Measurements from ENCODE around the gene ART4. TPM values are rescaled to one million over a fixed set of nuclear protein-coding genes. Genes with fewer than 3 reads are reported as not detected.
A peak's percentile ranks its signal among the peaks of the same experiment; 100 is the strongest.

Gene ART4
- total RNA-seq, 2 donors from 2014 or later = 0.68 to 0.82 TPM

DNA sequence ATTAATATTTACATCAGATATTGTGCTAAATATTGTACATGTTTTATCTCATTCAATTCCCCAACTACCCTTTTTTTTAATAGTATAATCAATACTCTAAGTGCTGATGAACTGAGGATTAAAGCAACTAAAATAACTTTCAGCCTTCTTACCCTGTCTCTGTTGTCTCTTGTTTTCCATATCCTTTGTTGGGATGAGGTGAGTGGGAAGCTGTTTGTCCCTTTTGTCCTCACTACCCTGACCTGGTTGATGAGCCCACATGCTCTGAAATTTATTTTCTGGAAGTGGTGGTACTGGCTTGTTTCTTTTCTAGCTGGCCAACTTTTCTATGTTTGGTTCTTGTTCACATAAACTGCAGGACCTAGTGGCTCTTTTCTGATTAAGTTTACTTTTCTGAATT is 9.6 kb upstream of the ART4 start:
- intact Hi-C loops (cut with DNase I) = no loop called here
- H3K27ac ChIP-seq = no peak overlapping the region
- H3K27me3 ChIP-seq (replicated peaks; ENCODE audit: insufficient read depth) = no peaks in the 10 kb centered on the region
- no peaks in the 10 kb centered on the region for H3K36me3 ChIP-seq
- no peaks in the 10 kb centered on the region for H3K4me1 ChIP-seq (replicated peaks)
- H3K9me3 ChIP-seq = no peaks in the 10 kb centered on the region
- H3K4me3 ChIP-seq = no peak overlapping the region
- TF ChIP-seq, protein P1, sequence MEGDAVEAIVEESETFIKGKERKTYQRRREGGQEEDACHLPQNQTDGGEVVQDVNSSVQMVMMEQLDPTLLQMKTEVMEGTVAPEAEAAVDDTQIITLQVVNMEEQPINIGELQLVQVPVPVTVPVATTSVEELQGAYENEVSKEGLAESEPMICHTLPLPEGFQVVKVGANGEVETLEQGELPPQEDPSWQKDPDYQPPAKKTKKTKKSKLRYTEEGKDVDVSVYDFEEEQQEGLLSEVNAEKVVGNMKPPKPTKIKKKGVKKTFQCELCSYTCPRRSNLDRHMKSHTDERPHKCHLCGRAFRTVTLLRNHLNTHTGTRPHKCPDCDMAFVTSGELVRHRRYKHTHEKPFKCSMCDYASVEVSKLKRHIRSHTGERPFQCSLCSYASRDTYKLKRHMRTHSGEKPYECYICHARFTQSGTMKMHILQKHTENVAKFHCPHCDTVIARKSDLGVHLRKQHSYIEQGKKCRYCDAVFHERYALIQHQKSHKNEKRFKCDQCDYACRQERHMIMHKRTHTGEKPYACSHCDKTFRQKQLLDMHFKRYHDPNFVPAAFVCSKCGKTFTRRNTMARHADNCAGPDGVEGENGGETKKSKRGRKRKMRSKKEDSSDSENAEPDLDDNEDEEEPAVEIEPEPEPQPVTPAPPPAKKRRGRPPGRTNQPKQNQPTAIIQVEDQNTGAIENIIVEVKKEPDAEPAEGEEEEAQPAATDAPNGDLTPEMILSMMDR (IDR thresholded peaks at IDR 0.05) = no peak
- TF ChIP-seq POLR2A (IDR thresholded peaks at IDR 0.05) (no peak), POLR2AphosphoS5 (IDR thresholded peaks at IDR 0.05) (no peak)
- no peak for DNase-seq (ENCODE audit: low spot score)

DNA sequence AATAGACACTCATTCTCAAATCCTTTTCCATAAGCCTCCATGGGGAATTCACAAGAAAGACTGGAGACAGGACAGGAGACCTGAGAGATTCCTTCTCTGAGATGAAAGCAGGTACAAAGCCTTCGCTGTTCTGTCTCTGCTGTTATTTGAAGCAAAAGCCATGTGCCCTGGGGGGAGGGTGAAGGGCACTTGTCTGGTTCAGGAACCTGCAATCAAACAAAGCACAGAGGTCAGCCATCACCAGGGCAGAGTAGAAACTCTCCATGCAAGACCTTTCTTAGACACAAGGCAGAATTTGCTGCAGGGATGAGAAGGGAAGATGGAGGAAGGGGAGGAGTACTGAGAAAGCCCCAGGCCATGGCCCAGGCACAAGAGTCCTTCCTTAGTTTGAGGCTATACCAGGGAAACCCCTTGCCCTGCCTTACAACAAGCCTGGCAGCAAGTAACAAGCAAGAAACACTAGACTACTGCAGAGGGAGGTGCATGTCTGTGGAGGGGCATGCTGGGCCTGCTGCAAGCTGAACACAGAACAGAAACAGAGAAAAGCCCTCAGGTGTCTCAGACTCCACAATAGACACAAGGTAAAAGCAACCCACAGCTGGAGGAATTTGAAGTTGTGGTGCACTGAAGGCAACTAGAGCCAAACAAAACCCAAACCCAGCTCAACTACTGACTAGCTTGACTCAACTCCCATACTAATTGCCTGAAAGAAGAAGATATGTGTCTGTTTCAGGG is 7.8 kb upstream of the ART4 start:
- H3K9me3 ChIP-seq = no peaks in the 10 kb centered on the region
- peak overlapping the region in 1 of 2 donors; percentile 59 for H3K27ac ChIP-seq
- intact Hi-C loops (cut with DNase I) = no loop called here
- 0% methylated on average over 1 of the region's 1 CpG for WGBS
- no peaks in the 10 kb centered on the region for H3K27me3 ChIP-seq (replicated peaks; ENCODE audit: insufficient read depth)
- no peak overlapping the region for H3K4me3 ChIP-seq
- no peaks in the 10 kb centered on the region for H3K36me3 ChIP-seq
- DNase-seq (ENCODE audit: low spot score) = no peak
- no peaks in the 10 kb centered on the region for H3K4me1 ChIP-seq (replicated peaks)
- TF ChIP-seq, protein P1 (IDR thresholded peaks at IDR 0.05) = no peak
- TF ChIP-seq POLR2A (IDR thresholded peaks at IDR 0.05) (no peak), POLR2AphosphoS5 (IDR thresholded peaks at IDR 0.05) (no peak)

DNA sequence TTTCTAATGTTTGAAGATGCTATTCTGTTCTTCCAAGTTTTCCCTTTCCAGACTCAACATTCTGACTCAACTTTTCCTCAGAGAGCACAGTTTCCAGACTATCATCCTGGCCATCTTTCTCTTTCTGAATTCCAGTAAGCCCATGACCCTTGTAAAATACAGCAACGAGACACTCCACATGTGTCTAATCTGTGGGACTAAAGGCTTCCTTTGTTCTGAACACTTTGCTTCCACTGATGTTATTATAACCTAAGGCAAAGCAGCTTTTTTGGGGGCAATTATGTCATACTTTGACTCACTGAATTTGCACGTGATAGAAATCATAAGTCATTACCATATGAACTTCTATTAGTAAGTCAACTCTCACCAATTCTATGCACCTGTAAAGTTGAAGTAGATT is 6.3 kb upstream of the ART4 start:
- no peaks in the 10 kb centered on the region for H3K36me3 ChIP-seq
- H3K4me1 ChIP-seq (replicated peaks) = no peaks in the 10 kb centered on the region
- peak overlapping the region; percentile 50 to 59 for H3K27ac ChIP-seq
- WGBS = 15% methylated on average over 2 of the region's 2 CpGs
- no peak overlapping the region for H3K4me3 ChIP-seq
- intact Hi-C loops (cut with DNase I) = loop anchor here (5.0 to 10.0 kb wide), 4 partner anchors 43 to 425 kb away; partner anchors contain the start of gene RERG
- peak; percentile 84 for TF ChIP-seq POLR2AphosphoS5 (IDR thresholded peaks at IDR 0.05)
- TF ChIP-seq, protein P1 (IDR thresholded peaks at IDR 0.05) = no peak
- no peaks in the 10 kb centered on the region for H3K27me3 ChIP-seq (replicated peaks; ENCODE audit: insufficient read depth)
- no peak for DNase-seq (ENCODE audit: low spot score)
- no peaks in the 10 kb centered on the region for H3K9me3 ChIP-seq

DNA sequence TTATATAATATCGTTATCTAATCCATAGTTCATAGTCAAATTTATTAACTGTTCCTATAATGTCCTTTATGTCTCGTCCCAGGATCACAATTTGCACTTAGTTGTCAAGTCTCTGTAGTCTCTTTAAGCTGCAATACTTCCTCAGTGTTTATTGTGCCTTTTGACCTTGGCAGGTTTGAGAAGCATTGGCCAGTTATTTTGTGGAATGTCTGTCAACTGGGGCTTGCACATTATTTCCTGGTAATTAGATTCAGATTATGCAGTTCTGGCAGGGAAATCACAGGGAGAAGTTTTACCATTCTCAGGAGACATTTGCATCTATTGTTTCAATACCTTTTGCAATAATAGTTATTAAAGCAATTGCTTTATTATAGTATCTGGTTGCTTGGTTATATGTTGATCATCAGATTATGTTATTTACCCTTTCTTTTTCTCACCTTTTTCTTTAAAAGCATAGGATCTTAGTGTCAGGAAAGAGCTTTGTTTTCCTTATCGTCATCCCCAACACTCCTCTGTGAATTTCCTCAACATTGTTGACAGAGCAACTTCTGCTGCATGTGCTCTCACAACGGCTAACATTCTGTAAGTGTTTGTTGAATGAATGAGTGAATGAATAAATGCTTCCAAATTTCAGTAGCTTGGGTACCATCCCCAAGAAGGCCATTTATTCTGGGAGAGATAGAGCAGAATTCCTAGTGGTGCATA is 3.7 kb upstream of the ART4 start:
- Histone ChIP-seq H3K36me3 (no peaks in the 10 kb centered on the region), H3K9me3 (no peaks in the 10 kb centered on the region), H3K27me3 (replicated peaks; ENCODE audit: insufficient read depth) (no peaks in the 10 kb centered on the region), H3K4me3 (no peak overlapping the region), H3K4me1 (replicated peaks) (no peaks in the 10 kb centered on the region), H3K27ac (peak overlapping the region in 1 of 2 donors; percentile 45)
- intact Hi-C loops (cut with DNase I) = loop anchor here (5.0 to 10.0 kb wide), 4 partner anchors 45 to 428 kb away; partner anchors contain the start of gene RERG
- TF ChIP-seq POLR2A (IDR thresholded peaks at IDR 0.05) = no peak
- 59% methylated on average over 4 of the region's 4 CpGs for WGBS
- DNase-seq (ENCODE audit: low spot score) = no peak

DNA sequence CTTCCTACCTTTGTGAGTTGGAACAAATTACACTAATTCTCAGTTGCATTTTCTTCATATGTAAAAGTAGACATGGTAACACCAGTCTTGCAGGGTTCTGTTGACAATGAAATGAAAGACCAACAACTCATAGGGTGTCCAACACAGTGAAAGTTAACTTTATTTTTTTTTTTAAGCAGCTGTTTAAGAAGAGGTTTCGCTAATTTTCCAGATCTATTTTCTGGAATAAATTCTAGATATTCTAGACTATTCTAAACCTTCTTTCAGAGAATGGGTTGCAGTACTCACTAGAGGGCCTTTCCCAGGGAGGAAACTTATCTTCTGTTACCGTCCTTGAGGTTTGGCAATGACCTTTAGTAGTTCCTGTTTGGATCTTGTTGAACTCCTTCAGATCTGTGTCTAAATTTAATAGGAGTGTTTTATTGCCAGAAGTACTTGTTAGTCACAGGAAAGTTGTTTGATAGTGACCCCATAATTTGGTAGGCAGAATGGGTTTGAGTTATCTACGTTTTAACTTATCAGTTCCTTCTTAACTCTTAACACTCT is 2.8 kb upstream of the ART4 start:
- no peak overlapping the region for H3K4me3 ChIP-seq
- no peak for TF ChIP-seq POLR2AphosphoS5 (IDR thresholded peaks at IDR 0.05)
- TF ChIP-seq, protein P1 (IDR thresholded peaks at IDR 0.05) = no peak
- no peak for TF ChIP-seq POLR2A (IDR thresholded peaks at IDR 0.05)
- no peaks in the 10 kb centered on the region for H3K27me3 ChIP-seq (replicated peaks; ENCODE audit: insufficient read depth)
- intact Hi-C loops (cut with DNase I) = loop anchor here (5.0 to 10.0 kb wide), 4 partner anchors 46 to 429 kb away; partner anchors contain the start of gene RERG
- DNase-seq (ENCODE audit: low spot score) = no peak
- no peaks in the 10 kb centered on the region for H3K36me3 ChIP-seq
- no peaks in the 10 kb centered on the region for H3K9me3 ChIP-seq
- peaks cover 7% of the 10 kb centered on the region for H3K4me1 ChIP-seq (replicated peaks)
- 31% methylated on average over 3 of the region's 3 CpGs for WGBS
- H3K27ac ChIP-seq = peak overlapping the region; percentile 45 to 52

Data from prostate gland (tissue), 2 donors.